ENCODE data around the gene IL1RAP.

The IL1RAP gene

DNA sequence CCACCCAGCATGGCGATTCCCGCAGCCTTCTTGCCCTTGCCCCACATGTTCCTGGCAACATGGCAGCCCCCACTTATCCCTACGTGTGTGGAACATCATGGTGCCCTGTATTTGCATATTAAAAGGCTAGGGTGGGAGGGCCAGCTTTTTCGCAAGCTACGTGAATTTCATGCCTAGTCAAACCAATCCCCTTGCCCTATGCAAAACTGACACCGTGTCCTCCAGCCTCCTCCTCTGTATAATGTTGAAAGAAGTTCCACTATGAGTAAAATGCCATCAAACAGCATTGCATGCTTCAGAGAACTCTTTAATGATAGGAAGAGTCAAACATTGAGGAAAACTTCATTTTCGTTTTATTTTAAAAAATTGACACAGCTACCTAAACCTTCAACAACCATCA, 170.9 kb downstream of the IL1RAP start:
- no peak overlapping the region for H3K4me3 ChIP-seq (ENCODE audit: low read depth, low read length)
- no peak for TF ChIP-seq CTCF (IDR thresholded peaks at IDR 0.05; ENCODE audit: low read depth, low read length, missing control alignments)
- no peak for DNase-seq (ENCODE audit: low read depth)
- in situ Hi-C loops (cut with HindIII; ENCODE audit: low sequenced_read_pairs): no loop called here

GRCh38 chr3:190686011-190686410, 172.1 kb downstream of the IL1RAP start:
- DNase-seq (ENCODE audit: low read depth): no peak
- TF ChIP-seq CTCF (IDR thresholded peaks at IDR 0.05; ENCODE audit: low read depth, low read length, missing control alignments): no peak
- no peak overlapping the region for H3K4me3 ChIP-seq (ENCODE audit: low read depth, low read length)
- in situ Hi-C loops (cut with HindIII; ENCODE audit: low sequenced_read_pairs): no loop called here

DNA sequence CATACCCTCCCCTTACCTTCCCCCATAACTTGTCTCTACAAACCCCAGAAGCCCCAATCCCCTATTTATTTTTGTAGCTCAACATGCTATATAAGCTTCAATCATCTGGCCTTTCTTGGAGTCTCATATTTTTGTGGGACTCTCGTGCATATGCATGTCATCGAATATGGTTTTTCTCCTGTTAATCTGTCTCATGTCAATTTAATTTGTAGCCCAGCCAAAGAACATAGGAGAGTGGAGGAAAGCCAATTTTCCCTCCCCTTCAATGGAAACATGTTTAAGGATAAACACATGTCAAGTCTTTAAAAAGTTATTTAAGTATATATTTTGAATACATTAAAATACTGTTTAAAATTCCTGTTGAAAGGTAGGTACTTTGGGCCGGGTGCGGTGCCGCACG, 176.4 kb downstream of the IL1RAP start:
- no peak overlapping the region for H3K4me3 ChIP-seq (ENCODE audit: low read depth, low read length)
- no peak for DNase-seq (ENCODE audit: low read depth)
- no peak for TF ChIP-seq CTCF (IDR thresholded peaks at IDR 0.05; ENCODE audit: low read depth, low read length, missing control alignments)
- in situ Hi-C loops (cut with HindIII; ENCODE audit: low sequenced_read_pairs): no loop called here

- TF ChIP-seq CTCF (IDR thresholded peaks at IDR 0.05; ENCODE audit: low read depth, low read length, missing control alignments): no peak
- in situ Hi-C loops (cut with HindIII; ENCODE audit: low sequenced_read_pairs): no loop called here
- DNase-seq (ENCODE audit: low read depth): no peak
- no peak overlapping the region for H3K4me3 ChIP-seq (ENCODE audit: low read depth, low read length)
These were observed 178.4 kb downstream of the IL1RAP start for GRCh38 chr3:190692256-190692655.

DNA sequence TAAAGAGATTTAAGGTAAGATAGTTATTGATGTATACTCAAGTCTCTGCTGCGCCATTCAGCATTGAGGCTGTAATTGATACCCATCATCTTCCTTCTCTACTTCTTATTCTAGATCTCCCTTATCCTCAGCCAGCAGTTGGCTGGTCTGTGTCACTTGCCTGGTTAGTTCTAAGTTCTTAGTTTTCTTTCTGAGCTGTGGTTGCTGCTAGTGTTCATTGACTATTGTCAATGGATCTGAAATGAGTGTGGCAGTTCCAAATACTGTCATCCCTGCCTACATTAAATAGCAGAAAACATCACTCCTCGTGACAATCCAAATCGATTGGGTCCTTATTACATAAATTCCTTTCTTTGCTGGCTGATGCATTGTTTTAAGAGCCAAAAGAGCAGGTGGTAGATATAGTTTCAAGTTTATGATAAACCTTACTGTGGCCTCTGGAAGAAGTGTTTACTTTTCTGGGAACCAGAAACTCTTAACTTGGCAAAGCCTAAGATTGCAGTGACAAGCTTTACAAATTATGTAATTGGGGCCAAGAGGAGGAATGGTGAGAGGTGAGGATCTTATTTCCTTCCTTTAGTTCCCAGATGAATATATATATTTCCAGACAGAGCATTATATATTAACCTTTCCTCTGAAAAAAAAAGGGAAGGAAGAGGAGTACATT, 180.6 kb downstream of the IL1RAP start:
- in situ Hi-C loops (cut with HindIII; ENCODE audit: low sequenced_read_pairs): no loop called here
- no peak for TF ChIP-seq CTCF (IDR thresholded peaks at IDR 0.05; ENCODE audit: low read depth, low read length, missing control alignments)
- no peak overlapping the region for H3K4me3 ChIP-seq (ENCODE audit: low read depth, low read length)
- no peak for DNase-seq (ENCODE audit: low read depth)

GRCh38 chr3:190695225-190695624, 181.3 kb downstream of the IL1RAP start:
- H3K4me3 ChIP-seq (ENCODE audit: low read depth, low read length): no peak overlapping the region
- no peak for TF ChIP-seq CTCF (IDR thresholded peaks at IDR 0.05; ENCODE audit: low read depth, low read length, missing control alignments)
- no peak for DNase-seq (ENCODE audit: low read depth)
- in situ Hi-C loops (cut with HindIII; ENCODE audit: low sequenced_read_pairs): no loop called here

Data from astrocyte of the cerebellum (primary cell).